ENCODE measurements around the gene PIP5K1A.
"Not testable (repeated sequence)": the region's sequence is repeated elsewhere in the genome, so short reads cannot be mapped to it uniquely, and the experiment has no call there.

The PIP5K1A gene

DNA sequence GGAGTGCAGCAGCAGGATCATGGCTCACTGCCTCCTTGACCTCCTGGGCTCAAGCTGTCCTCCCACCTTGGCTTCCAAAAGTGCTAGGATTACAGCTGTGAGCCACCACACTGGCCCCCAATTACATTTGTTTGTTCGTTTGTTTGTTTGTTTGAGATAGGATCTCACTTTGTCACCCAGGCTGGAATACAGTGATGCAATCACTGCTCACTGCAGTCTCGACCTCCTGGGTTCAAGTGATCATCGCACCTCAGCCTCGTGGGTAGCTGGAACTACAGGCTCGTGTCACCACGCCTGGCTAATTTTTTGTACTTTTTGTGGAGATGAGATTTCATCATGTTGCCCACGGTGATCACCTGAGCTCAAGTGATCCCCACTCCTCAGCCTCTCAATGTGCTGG is 6.3 kb upstream of the PIP5K1A start:
- DNase-seq (ENCODE audit: low read depth) = no peak
- no peak overlapping the region for H3K4me3 ChIP-seq (ENCODE audit: low read depth, low read length)
- TF ChIP-seq, protein P1, sequence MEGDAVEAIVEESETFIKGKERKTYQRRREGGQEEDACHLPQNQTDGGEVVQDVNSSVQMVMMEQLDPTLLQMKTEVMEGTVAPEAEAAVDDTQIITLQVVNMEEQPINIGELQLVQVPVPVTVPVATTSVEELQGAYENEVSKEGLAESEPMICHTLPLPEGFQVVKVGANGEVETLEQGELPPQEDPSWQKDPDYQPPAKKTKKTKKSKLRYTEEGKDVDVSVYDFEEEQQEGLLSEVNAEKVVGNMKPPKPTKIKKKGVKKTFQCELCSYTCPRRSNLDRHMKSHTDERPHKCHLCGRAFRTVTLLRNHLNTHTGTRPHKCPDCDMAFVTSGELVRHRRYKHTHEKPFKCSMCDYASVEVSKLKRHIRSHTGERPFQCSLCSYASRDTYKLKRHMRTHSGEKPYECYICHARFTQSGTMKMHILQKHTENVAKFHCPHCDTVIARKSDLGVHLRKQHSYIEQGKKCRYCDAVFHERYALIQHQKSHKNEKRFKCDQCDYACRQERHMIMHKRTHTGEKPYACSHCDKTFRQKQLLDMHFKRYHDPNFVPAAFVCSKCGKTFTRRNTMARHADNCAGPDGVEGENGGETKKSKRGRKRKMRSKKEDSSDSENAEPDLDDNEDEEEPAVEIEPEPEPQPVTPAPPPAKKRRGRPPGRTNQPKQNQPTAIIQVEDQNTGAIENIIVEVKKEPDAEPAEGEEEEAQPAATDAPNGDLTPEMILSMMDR (conservative IDR thresholded peaks at IDR 0.05; ENCODE audit: low read depth, low read length) = no peak

DNA sequence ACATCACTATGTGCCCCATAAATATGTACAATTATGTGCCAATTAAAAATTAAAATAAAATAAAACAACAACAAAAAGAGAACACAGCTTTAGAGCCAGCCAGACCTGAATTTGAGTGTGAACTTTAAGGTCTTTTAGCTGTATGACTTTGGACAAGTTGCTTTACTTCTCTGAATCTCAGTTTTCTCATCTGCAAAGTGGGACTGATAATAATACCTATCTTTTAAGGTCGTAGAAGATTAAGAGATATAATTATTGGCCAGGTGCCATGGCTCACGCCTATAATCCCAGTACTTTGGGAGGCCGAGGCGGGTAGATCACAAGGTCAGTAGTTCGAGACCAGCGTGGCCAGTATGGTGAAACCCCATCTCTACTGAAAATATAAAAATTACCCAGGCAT is 5.0 kb upstream of the PIP5K1A start:
- TF ChIP-seq, protein P1 (conservative IDR thresholded peaks at IDR 0.05; ENCODE audit: low read depth, low read length) = no peak
- no peak for DNase-seq (ENCODE audit: low read depth)

DNA sequence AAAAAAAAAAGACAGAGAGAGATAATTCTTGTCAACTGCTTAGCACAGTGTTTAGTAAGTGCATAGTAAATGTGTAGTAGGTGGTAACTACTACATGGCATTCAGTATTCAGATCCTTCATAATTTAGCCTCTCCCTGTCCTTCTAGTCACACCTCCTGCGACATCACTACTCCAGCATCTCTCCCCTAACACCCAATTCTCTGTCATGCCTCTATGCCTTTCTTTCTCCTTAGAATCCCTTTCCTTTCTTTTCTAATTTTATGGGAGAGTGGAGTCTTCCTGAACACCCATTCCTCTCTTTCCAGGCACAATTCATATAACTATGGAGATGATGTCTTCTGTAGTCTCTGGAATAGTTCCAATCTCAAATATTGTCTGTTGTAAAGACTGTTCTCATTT is 4.5 kb upstream of the PIP5K1A start:
- DNase-seq (ENCODE audit: low read depth) = no peak
- TF ChIP-seq, protein P1 (conservative IDR thresholded peaks at IDR 0.05; ENCODE audit: low read depth, low read length) = no peak
- no peak overlapping the region for H3K4me3 ChIP-seq (ENCODE audit: low read depth, low read length)

More for the DNA sequence above, 5.0 kb upstream of the PIP5K1A start:
- no peak overlapping the region for H3K4me3 ChIP-seq (ENCODE audit: low read depth, low read length)

DNA sequence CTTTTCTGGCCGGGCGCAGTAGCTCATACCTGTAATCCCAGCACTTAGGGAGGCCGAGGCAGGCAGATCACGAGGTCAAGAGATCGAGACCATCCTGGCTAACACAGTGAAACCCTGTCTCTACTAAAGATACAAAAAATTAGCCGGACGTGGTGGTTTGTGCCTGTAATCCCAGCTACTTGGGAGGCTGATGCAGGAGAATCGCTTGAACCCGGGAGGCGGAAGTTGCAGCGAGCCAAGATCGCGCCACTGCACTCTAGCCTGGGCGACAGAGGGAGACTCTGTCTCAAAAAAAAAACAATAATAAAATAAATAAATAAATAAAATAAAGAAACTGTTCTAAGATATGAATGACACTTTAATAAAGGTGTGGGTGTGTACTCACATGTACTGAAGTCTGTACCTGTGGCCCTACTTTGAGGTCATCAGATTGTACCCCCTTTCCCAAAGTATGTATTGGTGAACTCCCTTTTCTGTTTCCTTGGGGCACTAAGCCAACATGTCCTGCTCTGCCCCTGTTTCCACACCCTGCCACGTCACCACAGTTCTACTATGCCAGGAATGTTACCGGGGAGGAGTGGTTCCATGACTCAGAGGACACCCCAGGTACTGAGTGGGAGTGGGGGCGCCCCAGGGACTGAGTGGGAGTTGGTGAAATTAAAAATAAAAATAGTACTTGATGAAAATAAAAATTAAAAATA is 3.3 kb upstream of the PIP5K1A start:
- peak; percentile 93 for DNase-seq (ENCODE audit: low read depth)
- not testable (repeated sequence) for H3K4me3 ChIP-seq (ENCODE audit: low read depth, low read length)

DNA sequence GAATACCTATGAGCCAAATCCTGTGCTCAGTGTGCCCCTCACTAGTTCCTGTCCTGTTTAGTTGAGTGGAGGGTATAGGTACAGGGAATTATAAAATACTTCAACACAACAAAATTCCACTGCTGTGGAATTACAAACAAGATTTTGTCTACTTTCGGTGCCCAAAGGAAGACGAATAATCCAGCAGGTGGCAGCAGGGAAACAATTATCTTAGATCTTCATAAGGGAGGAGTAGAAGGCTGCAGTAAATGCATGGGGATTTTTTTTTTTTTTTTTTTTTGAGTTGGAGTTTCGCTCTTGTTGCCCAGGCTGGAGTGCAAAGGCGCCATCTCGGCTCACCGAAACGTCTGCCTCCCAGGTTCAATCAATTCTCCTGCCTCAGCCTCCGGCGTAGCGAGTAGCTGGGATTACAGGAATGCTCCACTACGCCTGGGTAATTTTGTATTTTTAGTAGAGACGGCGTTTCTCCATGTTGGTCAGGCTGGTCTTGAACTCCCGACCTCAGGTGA is 2.0 kb upstream of the PIP5K1A start:
- TF ChIP-seq, protein P1 (conservative IDR thresholded peaks at IDR 0.05; ENCODE audit: low read depth, low read length) = peak; percentile 66
- DNase-seq (ENCODE audit: low read depth) = peak; percentile 92
- H3K4me3 ChIP-seq (ENCODE audit: low read depth, low read length) = peak overlapping the region; percentile 39

DNA sequence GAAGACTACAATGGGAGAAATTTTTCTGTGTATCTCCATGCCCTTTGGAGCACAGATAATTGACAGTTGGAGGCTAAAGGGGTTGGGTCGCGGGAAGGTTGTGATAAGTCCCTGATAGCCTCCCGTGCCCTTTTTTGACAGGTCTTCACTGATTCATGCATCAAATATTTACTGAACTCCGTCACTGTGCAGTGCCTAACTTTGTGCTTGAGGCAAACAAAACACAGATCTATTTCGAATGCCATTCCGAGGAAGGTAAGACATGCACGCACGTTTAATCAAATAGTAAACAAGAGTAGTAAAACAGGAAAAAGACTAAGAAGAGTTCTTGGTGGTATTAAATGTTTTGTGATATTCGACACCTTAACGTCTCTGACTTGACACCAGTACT is 494 bp upstream of the PIP5K1A start:
- TF ChIP-seq, protein P1 (conservative IDR thresholded peaks at IDR 0.05; ENCODE audit: low read depth, low read length) = no peak
- no peak for DNase-seq (ENCODE audit: low read depth)
- peak overlapping the region; percentile 98 for H3K4me3 ChIP-seq (ENCODE audit: low read depth, low read length)

DNA sequence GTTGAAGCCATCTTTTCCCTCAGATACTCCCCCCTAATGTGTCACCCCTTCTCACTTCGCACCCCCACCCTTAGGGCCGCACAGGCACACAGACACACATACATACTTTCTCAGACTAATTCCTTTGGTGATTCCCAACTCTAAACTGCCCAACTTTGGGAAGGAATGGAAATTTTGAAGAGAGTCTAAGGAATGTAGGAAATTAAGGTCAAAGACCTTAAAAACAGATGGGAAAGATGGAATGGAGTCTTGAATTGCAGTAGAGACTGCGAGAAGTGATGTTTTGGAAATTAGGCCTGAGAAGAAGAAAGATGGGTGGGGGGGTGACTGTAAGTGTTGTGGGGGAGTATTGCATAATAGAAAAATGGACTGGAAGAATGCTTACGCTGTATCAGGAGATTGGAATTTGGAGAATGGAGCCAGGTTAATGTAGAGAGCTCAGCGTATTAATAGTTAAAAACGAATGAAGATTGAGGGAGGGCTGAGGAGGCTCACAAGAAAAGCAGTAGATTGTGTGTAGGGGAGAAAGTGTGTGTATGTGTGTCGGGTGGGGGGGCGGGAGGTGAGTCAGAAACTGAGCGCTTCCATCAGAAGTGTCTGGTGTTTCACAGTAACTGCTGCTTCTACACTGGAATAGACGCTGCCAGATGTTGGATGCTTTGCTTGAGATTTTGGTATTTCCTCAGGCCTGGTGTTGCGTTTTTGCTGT is 1.7 kb downstream of the PIP5K1A start:
- H3K4me3 ChIP-seq (ENCODE audit: low read depth, low read length) = peak overlapping the region; percentile 98
- TF ChIP-seq, protein P1 (conservative IDR thresholded peaks at IDR 0.05; ENCODE audit: low read depth, low read length) = no peak
- peak; percentile 90 for DNase-seq (ENCODE audit: low read depth)

DNA sequence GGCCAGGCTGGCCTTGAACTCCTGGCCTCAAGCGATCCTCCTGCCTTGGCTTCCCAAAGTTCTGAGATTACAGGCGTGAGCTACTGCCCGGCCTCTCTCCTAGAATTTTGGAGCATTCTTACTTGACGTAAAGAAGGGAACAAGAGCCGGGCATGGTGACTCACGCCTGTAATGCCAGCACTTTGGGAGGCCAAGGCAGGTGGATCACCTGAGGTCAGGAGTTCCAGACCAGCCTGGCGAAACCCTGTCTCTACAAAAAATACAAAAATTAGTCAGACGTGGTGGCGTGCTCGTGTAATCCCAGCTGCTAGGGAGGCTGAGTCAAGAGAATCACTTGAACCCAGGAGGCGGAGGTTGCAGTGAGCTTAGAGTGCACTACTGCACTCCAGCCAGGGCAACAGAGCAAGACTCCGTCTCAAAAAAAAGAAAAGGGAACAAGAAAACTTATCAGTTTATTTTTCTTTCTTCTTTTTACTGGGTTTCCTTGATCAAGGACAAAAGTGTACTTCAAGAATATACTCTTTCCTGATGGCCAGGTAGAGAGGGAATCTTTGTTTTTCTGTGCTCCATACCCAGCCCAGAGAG is 7.1 kb downstream of the PIP5K1A start:
- not testable (repeated sequence) for DNase-seq (ENCODE audit: low read depth); H3K4me3 ChIP-seq (ENCODE audit: low read depth, low read length)
